Stimulated activated CD8-positive, alpha-beta memory T cell treated with anti-CD3 and anti-CD28 coated beads, Interleukin-15, amount 100 ng/mL, for 24 hours (primary cell): Measurements from ENCODE around the gene RPL7L1.
"Not testable (repeated sequence)": the region's sequence is repeated elsewhere in the genome, so short reads cannot be mapped to it uniquely, and the experiment has no call there.

Source experiments
- DNase-seq: peaks from one replicate; pipeline ENCODE4 v3.0.0-alpha.2; 2020; ENCODE audit warnings: low read depth

RPL7L1 gene

DNA sequence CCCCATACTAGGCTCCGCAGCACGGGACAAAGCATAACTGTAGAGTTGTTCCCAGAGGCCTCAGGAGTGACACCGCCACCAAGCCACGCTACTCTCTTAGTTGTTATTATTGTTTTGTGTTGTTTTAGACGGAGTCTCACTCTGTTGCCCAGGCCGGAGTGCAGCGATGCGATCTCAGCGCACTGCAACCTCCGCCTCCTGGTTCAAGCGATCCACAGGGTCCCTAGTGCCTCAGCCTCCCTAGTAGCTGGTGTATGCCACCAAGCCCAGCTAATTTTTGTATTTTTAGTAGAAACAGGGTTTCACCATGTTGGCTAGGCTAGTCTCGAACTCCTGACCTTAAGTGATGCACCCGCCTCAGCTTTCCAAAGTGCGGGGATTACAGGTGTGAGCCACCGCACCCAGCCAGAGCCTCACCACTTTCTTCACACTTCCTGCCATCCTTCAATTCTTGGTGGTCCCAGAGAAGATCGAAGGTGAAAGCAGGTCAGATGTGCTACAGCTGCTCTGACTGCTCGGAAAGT lies 11.8 kb downstream of the RPL7L1 start:
- DNase-seq = no peak

GRCh38 chr6:42894041-42894828 lies 14.8 kb downstream of the RPL7L1 start:
- DNase-seq = not testable (repeated sequence)

- no peak for DNase-seq
Observed at GRCh38 chr6:42896178-42896719, 16.8 kb downstream of the RPL7L1 start.

- peak; percentile 31 for DNase-seq
Observed at GRCh38 chr6:42898891-42899361, 19.5 kb downstream of the RPL7L1 start.

- DNase-seq = no peak
Observed at GRCh38 chr6:42899871-42900270, 20.5 kb downstream of the RPL7L1 start.

GRCh38 chr6:42901538-42901957 lies 22.1 kb downstream of the RPL7L1 start:
- no peak for DNase-seq

- DNase-seq = not testable (repeated sequence)
Observed at GRCh38 chr6:42902429-42903263, 23.2 kb downstream of the RPL7L1 start.

DNA sequence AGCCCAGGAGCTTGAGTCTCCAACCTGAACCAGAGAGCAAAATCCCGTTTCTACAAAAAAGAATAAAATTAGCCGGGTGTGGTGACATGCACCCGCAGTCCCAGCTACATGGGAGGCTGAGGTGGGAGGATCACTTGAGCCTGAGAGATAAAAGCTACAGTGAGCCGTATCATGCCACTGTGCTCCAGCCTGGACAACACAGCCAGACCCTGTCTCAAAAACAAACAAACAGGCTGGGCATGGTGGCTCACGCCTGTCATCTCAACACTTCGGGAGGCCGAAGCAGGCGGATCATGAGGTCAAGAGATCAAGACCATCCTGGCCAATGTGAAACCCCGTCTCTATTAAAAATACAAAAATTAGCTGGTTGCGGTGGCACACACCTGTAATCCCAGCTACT lies 25.1 kb downstream of the RPL7L1 start:
- no peak for DNase-seq

DNA sequence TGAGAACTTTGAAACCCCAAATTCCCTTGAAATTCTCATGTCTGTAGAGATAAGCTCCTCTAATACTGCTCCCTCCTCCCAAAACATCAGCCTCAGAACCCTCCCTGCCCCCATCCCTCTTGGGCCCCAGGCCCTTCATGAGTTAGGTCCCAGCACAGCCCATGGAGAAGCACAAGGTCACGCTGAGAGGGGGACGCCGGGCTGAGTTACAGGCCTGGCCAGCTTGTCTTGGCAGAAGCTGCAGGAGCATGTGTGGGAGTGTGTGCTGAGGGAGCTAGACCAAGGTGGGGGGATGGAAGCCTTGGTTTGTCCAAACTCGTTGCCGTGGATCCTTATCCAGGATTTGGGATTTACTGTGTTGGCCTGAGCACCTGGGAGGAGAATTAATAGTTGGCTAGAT lies 27.9 kb downstream of the RPL7L1 start:
- no peak for DNase-seq

DNA sequence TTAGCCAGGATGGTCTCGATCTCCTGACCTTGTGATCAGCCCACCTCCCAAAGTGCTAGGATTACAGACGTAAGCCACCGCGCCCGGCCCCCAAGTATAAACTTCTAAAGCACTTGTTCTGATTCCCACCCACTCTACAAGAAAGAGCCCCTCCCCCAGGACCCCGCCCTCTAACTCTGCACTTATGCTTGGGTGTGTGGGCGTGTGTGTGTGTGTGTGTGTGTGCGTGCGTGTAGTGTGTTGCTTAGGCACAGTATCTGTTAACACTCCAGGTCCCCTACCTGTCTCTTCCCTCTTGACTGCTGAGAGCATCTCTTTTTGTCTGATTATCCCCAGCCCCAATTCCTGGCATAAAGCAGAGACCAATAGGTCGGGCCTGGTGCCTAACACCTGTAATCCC lies 30.4 kb downstream of the RPL7L1 start:
- no peak for DNase-seq

GRCh38 chr6:42911171-42912021 lies 32.0 kb downstream of the RPL7L1 start:
- DNase-seq = no peak

DNA sequence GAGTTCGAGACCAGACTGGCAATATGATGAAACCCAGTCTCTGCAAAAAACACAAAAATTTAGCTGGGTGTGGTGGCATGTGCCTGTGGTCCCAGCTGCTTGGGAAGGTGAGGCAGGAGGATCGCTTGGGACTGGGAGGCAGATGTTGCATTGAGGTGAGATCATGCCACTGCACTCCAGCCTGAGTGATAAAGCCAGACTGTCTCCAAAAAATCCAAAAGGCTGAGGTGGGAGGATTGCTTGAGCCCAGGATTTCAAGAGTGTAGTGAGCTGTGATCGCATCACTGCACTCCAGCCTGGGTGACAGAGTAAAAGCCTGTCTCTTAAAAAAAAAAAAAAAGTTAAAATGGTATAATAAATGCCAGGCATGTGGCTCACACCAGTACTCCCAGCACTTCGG lies 35.1 kb downstream of the RPL7L1 start:
- no peak for DNase-seq

DNA sequence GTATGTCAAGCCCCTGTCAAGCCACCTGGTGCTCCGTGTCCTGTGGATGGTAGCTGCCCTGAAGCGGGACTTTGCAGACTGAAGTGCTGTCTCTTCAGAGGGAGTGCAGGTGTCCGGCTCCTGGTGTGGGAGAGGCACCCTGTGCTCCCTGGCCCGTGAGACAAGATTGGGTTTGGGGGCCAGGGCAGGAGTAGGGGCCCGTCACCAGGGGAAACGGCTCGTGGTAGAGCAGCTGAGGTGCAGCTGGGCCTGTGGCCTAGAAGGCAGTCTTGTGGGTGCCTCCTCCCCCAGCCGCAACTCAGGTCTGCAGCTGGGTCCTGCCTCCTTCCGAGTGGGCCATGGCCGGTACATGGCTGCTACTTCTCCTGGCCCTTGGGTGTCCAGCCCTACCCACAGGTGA lies 36.3 kb downstream of the RPL7L1 start, which contains the start of gene PTCRA:
Gene PTCRA, plus strand, starts transcription at position 322 of the 400 bp plus-strand sequence. Its CDS starts 17 bp downstream, at position 339.
- DNase-seq = no peak

DNA sequence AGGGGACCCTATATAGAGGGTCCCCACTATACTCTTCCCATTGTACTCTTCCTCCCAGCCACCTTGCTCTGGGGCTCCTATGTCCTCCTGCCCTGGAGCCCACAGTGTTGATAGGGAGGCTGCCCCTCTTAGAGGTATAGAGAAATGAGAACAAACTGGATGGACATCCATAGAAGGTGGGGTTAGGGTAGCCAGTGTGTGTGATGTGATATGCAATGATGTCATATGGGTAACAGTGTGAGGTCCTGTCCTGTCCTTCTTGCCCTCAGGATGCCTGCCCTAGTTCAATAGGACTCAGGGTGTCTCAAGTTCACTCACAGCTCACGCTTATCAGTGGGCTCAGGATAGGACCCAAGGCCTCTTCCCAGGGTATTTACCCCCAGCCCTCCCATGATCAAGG lies 36.9 kb downstream of the RPL7L1 start:
- DNase-seq = no peak

DNA sequence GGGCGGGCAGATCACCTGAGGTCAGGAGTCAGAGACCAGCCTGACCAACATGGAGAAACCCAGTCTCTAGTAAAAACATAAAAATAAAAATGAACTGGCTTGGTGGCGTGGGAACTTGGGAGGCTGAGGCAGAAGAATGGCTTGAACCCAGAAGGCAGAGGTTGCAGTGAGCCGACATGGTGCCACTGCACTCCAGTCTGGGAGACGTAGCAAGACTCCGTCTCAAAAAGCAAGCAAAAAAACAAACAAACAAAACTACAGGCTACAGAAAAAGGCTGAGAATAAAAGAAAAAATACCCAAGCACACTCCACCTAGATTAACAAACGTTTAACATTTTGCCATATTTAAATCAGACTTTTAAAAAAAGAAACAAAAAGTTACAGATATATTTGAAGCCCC lies 42.4 kb downstream of the RPL7L1 start:
- DNase-seq = no peak

- DNase-seq = no peak
Observed at GRCh38 chr6:42923666-42924065, 44.2 kb downstream of the RPL7L1 start.

DNA sequence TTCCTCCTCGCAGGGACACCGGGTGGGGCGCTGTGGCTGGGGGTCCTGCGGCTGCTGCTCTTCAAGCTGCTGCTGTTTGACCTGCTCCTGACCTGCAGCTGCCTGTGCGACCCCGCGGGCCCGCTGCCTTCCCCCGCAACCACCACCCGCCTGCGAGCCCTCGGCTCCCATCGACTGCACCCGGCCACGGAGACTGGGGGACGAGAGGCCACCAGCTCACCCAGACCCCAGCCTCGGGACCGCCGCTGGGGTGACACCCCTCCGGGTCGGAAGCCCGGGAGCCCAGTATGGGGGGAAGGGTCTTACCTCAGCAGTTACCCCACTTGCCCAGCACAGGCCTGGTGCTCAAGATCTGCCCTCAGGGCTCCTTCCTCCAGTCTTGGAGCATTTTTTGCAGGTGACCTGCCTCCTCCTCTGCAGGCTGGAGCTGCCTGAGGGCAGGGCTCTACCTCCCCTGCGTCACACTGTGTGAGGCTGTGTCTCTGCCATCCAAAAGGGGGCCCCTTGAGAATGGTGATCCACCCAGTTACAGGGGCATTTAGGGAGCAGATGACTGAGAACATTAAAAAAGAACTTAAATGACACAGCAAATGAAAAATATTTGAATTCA lies 45.9 kb downstream of the RPL7L1 start:
- DNase-seq = no peak

- DNase-seq = peak; percentile 74
Observed at GRCh38 chr6:42928986-42929820, 49.8 kb downstream of the RPL7L1 start, which contains the start of gene CNPY3. Gene CNPY3 (plus strand): TSS chr6:42929480. CDS start chr6:42929571, 91 bp downstream.

GRCh38 chr6:42929821-42930360 lies 50.5 kb downstream of the RPL7L1 start:
- DNase-seq = no peak

GRCh38 chr6:42932412-42932811 lies 53.0 kb downstream of the RPL7L1 start:
- DNase-seq = no peak
